MG63 (cell line): ENCODE results near the gene SSH3. TPM values are rescaled to one million over a fixed set of nuclear protein-coding genes. Genes with fewer than 3 reads are reported as not detected.

Experiments
- DNase-seq: peaks from one replicate; pipeline ENCODE4 v3.0.0-alpha.2; 2020
- H3K27me3 ChIP-seq: fragments of 250-450 bp; sonication (Bioruptor Pico); 2 replicates; pipeline ENCODE4 v1.5.1; 2020; ENCODE audit warnings: mild to moderate bottlenecking, moderate library complexity
- H3K36me3 ChIP-seq: fragments of 250-450 bp; sonication (Bioruptor Pico); 2 replicates; pipeline ENCODE4 v1.5.1; 2020; ENCODE audit warnings: mild to moderate bottlenecking, moderate library complexity
- H3K4me3 ChIP-seq: fragments of 250-450 bp; sonication (Bioruptor Pico); 2 replicates; pipeline ENCODE4 v1.5.1; 2020; ENCODE audit warnings: mild to moderate bottlenecking, moderate library complexity
- H3K9me3 ChIP-seq: fragments of 250-450 bp; sonication (Bioruptor Pico); 2 replicates; pipeline ENCODE4 v1.5.1; 2020; ENCODE audit warnings: mild to moderate bottlenecking, moderate library complexity
- total RNA-seq: library from RNA; depleted of rRNA; stranded (reverse); fragments of >200 nt; shearing (Covaris generic); gene quantifications from 2 replicates; pipeline ENCODE4 v1.2.3, GENCODE V29; 2014; ENCODE audit warnings: low replicate concordance; rRNA removed

SSH3 gene
- total RNA-seq, 1 experiment from 2014 or later, result 5.1 TPM

DNA sequence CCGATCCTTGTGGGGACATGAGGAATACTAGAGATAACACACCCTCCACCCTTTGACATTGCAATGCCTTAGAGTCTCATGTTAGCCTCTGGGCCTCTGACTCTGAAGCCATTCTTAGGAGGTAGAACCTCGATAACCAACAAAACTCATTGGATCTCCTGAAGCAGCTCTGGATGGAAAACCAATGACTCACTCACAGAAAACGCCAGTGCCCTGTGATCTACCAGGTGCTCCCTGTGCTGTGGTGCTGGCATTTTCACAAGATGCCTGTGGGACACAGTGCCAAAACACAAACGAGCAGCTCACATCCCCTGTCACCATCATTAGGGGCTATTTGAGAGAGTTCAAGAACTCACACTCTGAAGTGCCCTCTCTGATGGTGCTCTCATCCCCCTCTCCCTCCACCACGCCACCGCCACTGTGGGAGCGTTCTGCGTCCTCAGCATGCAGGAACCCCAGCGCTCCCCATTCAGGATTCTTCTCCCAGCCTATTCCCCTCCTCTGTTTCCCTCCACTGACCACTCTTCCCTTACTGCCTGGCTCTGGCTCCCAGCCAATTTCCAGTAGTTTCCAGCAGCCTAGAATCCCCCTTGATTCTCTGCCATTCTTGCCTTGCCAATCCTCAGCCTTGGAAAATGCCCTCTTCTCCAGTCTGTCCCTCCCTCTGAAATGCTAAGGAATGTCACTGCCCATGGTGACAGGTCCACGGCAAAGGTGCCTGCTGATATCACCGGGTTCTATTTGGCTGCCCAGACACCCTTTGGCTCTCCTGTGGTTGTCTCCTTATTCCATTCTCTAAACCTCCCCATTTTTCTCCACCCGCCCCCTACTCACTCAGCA lies 54.7 kb downstream of the SSH3 start:
- Histone ChIP-seq H3K9me3 (no peaks in the 10 kb centered on the region), H3K4me3 (no peak overlapping the region), H3K36me3 (no peaks in the 10 kb centered on the region; the same call in 1 of the 2 replicates), H3K27me3 (no peaks in the 10 kb centered on the region)
- DNase-seq, result no peak

Other genes with a start within 250 kb of the SSH3 start
- 27.9 and 85.6 TPM in 2 replicates for gene RHOD, start 246.7 kb upstream of the SSH3 start, total RNA-seq
- 11.8 and 16.7 TPM in 2 replicates for gene KDM2A, start 184.3 kb upstream of the SSH3 start, total RNA-seq
- 24.2 and 31.8 TPM in 2 replicates for gene GRK2, start 37.1 kb upstream of the SSH3 start, total RNA-seq
- gene ANKRD13D, start 14.2 kb upstream of the SSH3 start, total RNA-seq, result 17.2 and 25.8 TPM in 2 replicates
- 17.3 and 40.1 TPM in 2 replicates for gene POLD4, start 50.0 kb downstream of the SSH3 start, total RNA-seq
- gene CLCF1, start 70.1 kb downstream of the SSH3 start, total RNA-seq, result 6.4 and 7.7 TPM in 2 replicates
- gene RAD9A, start 88.5 kb downstream of the SSH3 start, total RNA-seq, result 1.7 and 17.6 TPM in 2 replicates
- 244 and 262 TPM in 2 replicates for gene PPP1CA, start 98.3 kb downstream of the SSH3 start, total RNA-seq
- gene TBC1D10C, start 100.6 kb downstream of the SSH3 start, total RNA-seq, result not detected in 2 replicates
- gene CARNS1, start 112.1 kb downstream of the SSH3 start, total RNA-seq, result not detected in 2 replicates
- gene RPS6KB2, start 125.0 kb downstream of the SSH3 start, total RNA-seq, result 77.9 and 121 TPM in 2 replicates
- not detected in 2 replicates for gene PTPRCAP, start 134.2 kb downstream of the SSH3 start, total RNA-seq
- 58.3 and 96.9 TPM in 2 replicates for gene CORO1B, start 139.9 kb downstream of the SSH3 start, total RNA-seq
- gene GPR152, start 149.2 kb downstream of the SSH3 start, total RNA-seq, result not detected in 2 replicates
- 0.26 and 3.0 TPM in 2 replicates for gene CABP4, start 151.8 kb downstream of the SSH3 start, total RNA-seq
- 39.4 and 44.2 TPM in 2 replicates for gene TMEM134, start 165.7 kb downstream of the SSH3 start, total RNA-seq
- gene AIP, start 179.5 kb downstream of the SSH3 start, total RNA-seq, result 85.1 and 122 TPM in 2 replicates
- 5.5 and 18.9 TPM in 2 replicates for gene PITPNM1, start 201.8 kb downstream of the SSH3 start, total RNA-seq
- gene CDK2AP2, start 204.6 kb downstream of the SSH3 start, total RNA-seq, result 14.1 and 14.8 TPM in 2 replicates
- gene CABP2, start 219.9 kb downstream of the SSH3 start, total RNA-seq, result not detected in 2 replicates